Superior temporal gyrus (tissue), 1 donor: ENCODE data around the gene SCAPER.
"Not testable (repeated sequence)": the region's sequence is repeated elsewhere in the genome, so short reads cannot be mapped to it uniquely, and the experiment has no call there.

Source experiments
- DNase-seq: peaks from one replicate; pipeline ENCODE4 v3.0.0-alpha.2; 2016; ENCODE audit errors: extremely low spot score

The SCAPER gene

DNA sequence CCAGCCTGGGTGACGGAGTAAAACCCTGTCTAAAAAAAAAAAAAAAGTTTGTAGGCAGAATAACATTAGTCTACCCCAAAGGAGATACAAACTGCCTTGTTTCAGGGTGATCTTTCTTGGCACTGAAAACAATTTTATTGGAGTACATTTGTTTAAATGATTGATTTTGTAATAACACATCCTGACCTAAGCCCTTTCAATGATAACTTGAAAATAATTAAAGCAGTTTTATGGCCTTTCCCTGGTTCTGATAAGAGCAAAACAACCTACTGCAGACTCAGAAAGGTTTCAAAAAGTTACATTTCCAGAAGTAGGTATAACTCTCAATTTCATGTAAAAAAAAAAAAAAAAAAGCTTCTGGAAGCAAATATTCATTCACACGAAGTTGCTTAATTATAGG is 404.1 kb downstream of the SCAPER start:
- no peak for DNase-seq

GRCh38 chr15:76495487-76495886 is 409.7 kb downstream of the SCAPER start:
- no peak for DNase-seq

DNA sequence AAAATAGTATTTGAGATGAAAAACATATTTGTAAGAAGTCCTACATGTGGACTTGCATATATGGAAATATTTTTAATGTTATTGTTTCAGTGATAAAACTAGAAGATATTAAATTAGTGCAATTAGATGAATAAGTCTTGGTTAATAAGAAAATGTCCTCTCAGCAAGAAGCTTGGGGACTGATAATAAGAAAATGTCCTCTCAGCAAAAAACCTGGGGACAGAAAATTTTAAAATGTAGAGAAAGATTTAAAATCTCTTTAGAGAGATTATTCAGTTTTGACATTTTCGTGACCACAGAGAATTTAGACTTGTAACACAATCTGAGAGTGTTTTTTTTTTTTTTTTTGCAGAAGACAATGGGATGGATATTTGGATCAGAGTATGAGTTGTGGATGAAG is 412.6 kb downstream of the SCAPER start:
- DNase-seq: no peak

GRCh38 chr15:76483752-76484151 is 421.4 kb downstream of the SCAPER start:
- no peak for DNase-seq

DNA sequence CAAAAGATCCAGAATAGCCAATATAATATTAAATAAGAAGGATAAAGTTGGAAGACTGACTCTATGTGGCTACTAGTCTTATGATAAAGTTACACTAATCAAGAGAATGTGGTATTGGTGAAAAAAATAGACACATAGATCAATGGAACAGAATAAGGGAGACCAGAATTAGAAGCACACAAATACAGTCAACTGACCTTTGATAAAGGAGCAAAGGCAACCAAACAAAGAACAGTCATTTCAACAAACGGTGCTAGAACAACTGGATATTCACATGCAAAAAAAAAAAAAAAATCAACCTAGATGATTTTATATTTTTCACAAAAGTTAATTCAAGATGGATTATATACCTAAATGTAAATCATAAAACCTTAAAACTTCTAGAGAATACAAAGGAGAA is 422.1 kb downstream of the SCAPER start:
- no peak for DNase-seq

DNA sequence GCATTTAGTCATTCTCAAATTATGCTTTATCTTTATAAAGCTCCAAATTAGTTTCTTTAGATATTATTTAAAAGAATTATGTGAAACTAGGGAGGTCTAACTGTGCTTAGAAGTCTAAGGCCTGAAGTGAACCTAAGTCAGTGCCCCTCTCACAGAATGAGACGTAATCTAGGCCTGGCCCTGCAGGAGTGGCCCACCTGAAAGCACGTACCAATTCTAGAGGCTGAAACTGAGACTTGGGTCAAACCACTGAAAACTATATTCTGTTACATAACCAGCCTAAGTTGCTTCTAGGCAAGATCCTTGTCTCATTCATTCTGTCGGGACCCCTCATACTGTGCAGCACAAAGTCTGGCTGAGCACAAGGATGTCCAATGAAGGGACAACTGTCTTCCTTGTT is 424.9 kb downstream of the SCAPER start:
- DNase-seq: no peak

DNA sequence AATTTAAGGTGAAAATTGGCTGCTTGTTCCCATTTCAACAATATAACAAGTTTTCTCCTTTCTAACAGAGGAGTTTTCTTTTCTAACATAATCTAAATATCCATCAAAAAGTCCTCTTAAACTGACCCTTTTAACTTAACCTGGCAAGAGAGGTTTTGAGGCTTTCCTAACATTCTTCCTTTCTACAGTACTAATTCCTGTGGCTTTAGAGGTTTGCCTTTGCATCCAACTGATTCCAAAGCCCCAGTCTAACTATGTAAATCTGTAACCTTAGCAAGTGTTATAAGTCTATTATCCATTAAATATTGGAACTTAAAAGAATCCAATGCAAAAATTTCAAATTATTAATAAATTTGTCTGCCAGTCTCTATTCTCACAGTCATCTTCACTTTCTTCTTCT is 434.4 kb downstream of the SCAPER start:
- no peak for DNase-seq

DNA sequence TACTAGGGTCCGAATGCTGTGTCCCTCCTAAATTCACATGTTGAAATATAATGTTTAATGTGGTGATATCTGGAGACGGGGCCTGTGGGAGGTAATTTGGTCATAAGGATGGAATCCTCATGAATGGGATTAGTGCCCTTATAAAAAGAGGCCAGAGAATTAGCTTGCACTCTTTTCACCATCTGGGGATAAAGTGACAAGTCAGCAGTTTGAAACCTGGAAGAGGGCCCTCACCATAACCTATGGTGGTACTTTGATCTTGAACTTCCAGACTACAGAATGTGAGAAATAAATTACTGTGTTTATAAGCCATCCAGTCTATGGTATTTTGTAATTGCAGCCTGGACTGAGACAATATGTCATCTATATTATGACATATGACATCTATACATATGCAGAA is 436.4 kb downstream of the SCAPER start:
- DNase-seq: no peak

- no peak for DNase-seq
These were observed 438.0 kb downstream of the SCAPER start for GRCh38 chr15:76467136-76467535.

- no peak for DNase-seq
These were observed 439.4 kb downstream of the SCAPER start for GRCh38 chr15:76465728-76466127.

DNA sequence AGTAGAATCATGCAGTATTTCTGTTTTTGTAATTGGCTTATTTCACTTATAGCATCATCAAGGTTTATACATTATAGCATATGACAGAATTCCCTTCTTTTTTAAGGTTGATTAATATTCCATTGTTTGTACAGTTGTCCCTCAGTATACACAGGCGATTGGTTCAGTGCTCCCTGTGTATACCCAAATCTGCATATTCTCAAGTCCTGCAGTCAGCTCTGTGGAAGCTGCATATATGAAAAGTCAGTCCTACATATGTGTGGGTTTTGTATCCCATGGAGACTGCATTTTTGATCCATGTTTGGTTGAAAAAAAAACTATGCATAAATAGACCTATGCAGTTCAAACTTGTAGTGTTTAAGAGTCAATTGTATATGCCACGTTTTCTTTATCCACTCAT is 440.9 kb downstream of the SCAPER start:
- DNase-seq: no peak

DNA sequence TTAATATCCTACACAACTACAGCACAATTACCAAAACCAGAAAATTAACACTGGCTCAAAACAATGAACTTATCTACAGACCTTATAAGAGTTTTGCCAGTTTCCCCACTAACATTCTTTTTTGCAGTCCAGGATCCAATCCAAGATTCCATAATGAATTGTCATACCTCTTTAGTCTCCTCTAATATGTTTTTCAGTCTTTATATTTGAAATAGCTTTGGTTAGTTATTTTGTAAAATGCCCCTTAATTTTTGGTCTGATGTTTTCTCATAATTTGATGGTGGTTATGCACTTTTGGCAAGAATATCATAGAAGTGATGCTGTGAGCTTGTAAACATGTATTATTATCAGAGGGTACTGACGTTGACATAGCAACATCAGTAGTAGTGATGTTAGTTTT is 444.3 kb downstream of the SCAPER start:
- DNase-seq: no peak

GRCh38 chr15:76460347-76460746 is 444.8 kb downstream of the SCAPER start:
- DNase-seq: no peak

DNA sequence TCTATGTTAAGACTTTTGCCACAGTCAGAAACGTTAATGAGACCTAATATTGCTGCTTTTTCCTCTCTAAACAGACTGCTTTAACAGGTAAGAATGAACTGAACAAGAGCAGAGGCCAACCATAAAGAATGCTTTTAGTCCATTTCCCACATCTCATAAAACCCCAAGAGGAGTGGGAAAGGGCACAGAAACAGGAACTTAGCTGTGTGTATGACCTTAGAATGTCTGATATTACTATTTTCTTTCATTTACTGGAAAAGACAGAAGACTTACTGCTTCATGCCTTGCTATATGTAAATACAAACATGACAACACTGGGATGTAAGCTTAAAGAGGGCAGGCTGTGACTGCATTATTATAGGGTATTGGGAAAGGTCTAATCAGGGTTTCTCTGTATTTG is 453.6 kb downstream of the SCAPER start:
- DNase-seq: no peak

- no peak for DNase-seq
These were observed 455.7 kb downstream of the SCAPER start for GRCh38 chr15:76449455-76449854.

- DNase-seq: no peak
These were observed 456.4 kb downstream of the SCAPER start for GRCh38 chr15:76448755-76449154.

GRCh38 chr15:76447728-76448441 is 457.3 kb downstream of the SCAPER start:
- DNase-seq: no peak

GRCh38 chr15:76440441-76440840 is 464.7 kb downstream of the SCAPER start:
- no peak for DNase-seq

DNA sequence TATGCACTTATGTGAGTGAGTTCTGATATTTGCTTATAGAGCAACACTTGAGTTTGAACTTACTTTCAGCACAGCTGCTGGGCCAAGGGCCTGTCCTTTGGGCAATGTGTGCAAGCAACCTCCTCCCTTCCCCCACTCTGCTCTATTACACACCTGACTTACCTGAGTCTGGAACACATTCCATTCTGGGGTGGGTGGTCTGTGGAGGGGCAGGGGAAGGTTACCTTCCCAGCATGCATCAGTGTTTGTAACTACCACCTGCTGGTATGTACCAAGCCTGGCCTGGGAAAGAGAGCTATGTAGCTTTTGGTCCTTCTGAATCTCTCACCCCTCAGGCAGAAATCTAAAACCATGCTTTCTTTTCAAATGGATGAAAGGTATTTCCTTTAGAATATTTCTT is 465.6 kb downstream of the SCAPER start:
- no peak for DNase-seq

DNA sequence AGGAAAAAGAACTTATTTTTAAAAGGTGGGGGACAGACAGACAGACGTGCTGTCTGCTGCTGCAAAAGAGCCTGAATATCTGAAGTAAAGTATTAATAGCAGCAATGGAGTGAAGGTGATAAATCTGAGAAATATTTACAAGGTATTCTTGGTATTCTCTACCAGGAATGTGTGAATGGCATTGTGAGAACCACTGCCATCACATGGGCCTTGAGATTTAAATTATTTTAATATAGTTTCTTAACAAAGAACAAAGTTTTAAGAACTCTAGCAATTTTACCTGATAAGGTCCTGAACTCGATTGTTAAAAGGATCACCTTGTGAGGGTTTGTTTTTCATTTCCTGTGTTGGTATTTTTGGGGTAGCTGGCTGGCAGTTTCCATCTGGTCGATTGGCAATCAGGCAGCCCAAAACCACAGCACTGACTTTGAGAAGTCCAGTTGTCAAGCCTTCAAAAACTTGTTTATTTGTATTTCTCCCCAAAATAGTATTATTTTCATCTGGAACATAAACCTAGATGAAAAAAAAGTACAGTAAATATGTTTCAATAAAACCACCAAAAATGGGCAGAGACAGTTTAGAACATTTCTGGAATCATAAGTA is 471.2 kb downstream of the SCAPER start:
- no peak for DNase-seq

GRCh38 chr15:76433036-76433435 is 472.1 kb downstream of the SCAPER start:
- DNase-seq: not testable (repeated sequence)

GRCh38 chr15:76432604-76433003 is 472.5 kb downstream of the SCAPER start:
- no peak for DNase-seq

GRCh38 chr15:76431971-76432370 is 473.2 kb downstream of the SCAPER start:
- DNase-seq: no peak

DNA sequence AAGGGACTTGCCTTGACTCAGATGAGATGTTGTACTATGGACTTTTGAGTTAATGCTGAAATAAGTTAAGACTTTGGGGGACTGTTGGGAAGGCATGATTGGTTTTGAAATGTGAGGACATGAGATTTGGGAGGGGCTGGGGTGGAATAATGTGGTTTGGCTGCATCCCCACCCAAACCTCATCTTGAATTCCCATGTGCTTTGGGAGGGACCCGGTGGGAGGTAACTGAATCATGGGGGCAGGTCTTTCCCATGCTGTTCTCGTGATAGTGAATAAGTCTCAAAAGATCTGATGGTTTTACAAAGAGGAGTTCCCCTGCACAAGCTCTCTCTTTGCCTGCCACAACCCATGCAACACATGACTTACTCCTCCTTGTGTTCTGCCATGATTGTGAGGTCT is 474.4 kb downstream of the SCAPER start:
- not testable (repeated sequence) for DNase-seq
